Neural progenitor cell (in vitro differentiated cells): Measurements from ENCODE around the gene KRT3. TPM values are rescaled to one million over a fixed set of nuclear protein-coding genes. Genes with fewer than 3 reads are reported as not detected.
"Not testable (repeated sequence)": the region's sequence is repeated elsewhere in the genome, so short reads cannot be mapped to it uniquely, and the experiment has no call there.

ENCODE experiments used
- DNase-seq: peaks from one replicate; pipeline ENCODE4 v3.0.0-alpha.2; 2016; ENCODE audit warnings: low spot score
- H2AFZ ChIP-seq: fragments of 200-600 bp; sonication (generic); replicated peaks from 2 replicates; pipeline ENCODE4 v1.6.1; 2016; ENCODE audit warnings: antibody characterized with exemption
- H3F3A ChIP-seq: fragments of 200-600 bp; sonication (generic); 2 replicates; pipeline ENCODE4 v1.6.1; 2016; ENCODE audit warnings: antibody characterized with exemption, low read depth
- H3K27ac ChIP-seq: fragments of 200-600 bp; sonication (generic); 2 replicates; pipeline ENCODE4 v1.5.1; 2016; ENCODE audit warnings: mild to moderate bottlenecking
- H3K27me3 ChIP-seq: fragments of 200-600 bp; sonication (generic); 2 replicates; pipeline ENCODE4 v1.6.1; 2016; ENCODE audit warnings: mild to moderate bottlenecking, moderate library complexity
- H3K36me3 ChIP-seq: fragments of 200-600 bp; sonication (generic); 2 replicates; pipeline ENCODE4 v1.5.1; 2016
- H3K4me1 ChIP-seq: fragments of 200-600 bp; sonication (generic); 2 replicates; pipeline ENCODE4 v1.6.1; 2016; ENCODE audit warnings: mixed run types
- H3K4me2 ChIP-seq: fragments of 200-600 bp; sonication (generic); 2 replicates; pipeline ENCODE4 v1.6.1; 2016
- H3K4me3 ChIP-seq: fragments of 200-600 bp; sonication (generic); 2 replicates; pipeline ENCODE4 v1.5.1; 2016
- H3K79me2 ChIP-seq: fragments of 200-600 bp; sonication (generic); 2 replicates; pipeline ENCODE4 v1.6.1; 2016; ENCODE audit warnings: low read depth
- H3K9ac ChIP-seq: fragments of 200-600 bp; sonication (generic); 2 replicates; pipeline ENCODE4 v1.6.1; 2016
- H3K9me3 ChIP-seq: fragments of 200-600 bp; sonication (generic); 2 replicates; pipeline ENCODE4 v1.5.1; 2016; ENCODE audit warnings: low read depth
- H4K20me1 ChIP-seq: fragments of 200-600 bp; sonication (generic); 2 replicates; pipeline ENCODE4 v1.6.1; 2016; ENCODE audit warnings: low read depth
- H3K27ac Mint-ChIP-seq: 3 replicates; pipeline ENCODE4 v1.8.0; 2021; ENCODE audit warnings: mixed read lengths
- H3K27me3 Mint-ChIP-seq: 2 replicates; pipeline ENCODE4 v1.8.0; 2022; ENCODE audit warnings: low read depth, mild to moderate bottlenecking, inconsistent platforms, moderate library complexity, mixed read lengths; ENCODE audit not compliant: insufficient read depth
- H3K36me3 Mint-ChIP-seq: 3 replicates; pipeline ENCODE4 v1.8.0; 2021; ENCODE audit warnings: mixed read lengths
- H3K4me1 Mint-ChIP-seq: 3 replicates; pipeline ENCODE4 v1.8.0; 2021; ENCODE audit warnings: mixed read lengths
- H3K4me3 Mint-ChIP-seq: 3 replicates; pipeline ENCODE4 v1.8.0; 2021; ENCODE audit warnings: mild to moderate bottlenecking, moderate library complexity, mixed read lengths
- H3K9me3 Mint-ChIP-seq: 3 replicates; pipeline ENCODE4 v1.8.0; 2020; ENCODE audit warnings: mixed read lengths
- CTCF ChIP-seq: fragments of 200-600 bp; sonication (generic); IDR thresholded peaks from 2 replicates; pipeline ENCODE4 v1.5.1; 2017; ENCODE audit warnings: antibody characterized with exemption, mild to moderate bottlenecking
- EZH2 ChIP-seq: fragments of 200-600 bp; sonication (generic); IDR thresholded peaks from 2 replicates; pipeline ENCODE4 v1.6.1; 2017; ENCODE audit warnings: antibody characterized with exemption, mild to moderate bottlenecking, moderate library complexity
- EZH2phosphoT487 ChIP-seq: fragments of 200-600 bp; sonication (generic); IDR thresholded peaks from 2 replicates; pipeline ENCODE4 v1.6.1; 2017; ENCODE audit warnings: antibody characterized with exemption
- total RNA-seq: library from RNA; depleted of rRNA; stranded (reverse); fragments of >200 nt; gene quantifications from 2 replicates; pipeline ENCODE4 v1.2.3, GENCODE V29; 2015; ENCODE audit warnings: low replicate concordance

The KRT3 gene
- total RNA-seq, 1 donor from 2014 or later, result not detected

- no peak overlapping the region for H3K4me2 ChIP-seq
- H3K4me1 Mint-ChIP-seq, result no peaks in the 10 kb centered on the region
- no peak overlapping the region for H3K27ac Mint-ChIP-seq
- no peaks in the 10 kb centered on the region for H3K36me3 Mint-ChIP-seq
- H4K20me1 ChIP-seq, result no peaks in the 10 kb centered on the region
- H3K27me3 Mint-ChIP-seq, result peaks cover 10% of the 10 kb centered on the region
- H3K4me3 Mint-ChIP-seq, result no peak overlapping the region
- no peak overlapping the region for H3K27ac ChIP-seq
- no peaks in the 10 kb centered on the region for H3K4me1 ChIP-seq
- TF ChIP-seq EZH2phosphoT487 (no peak), EZH2 (no peak), CTCF (no peak)
- H3K9me3 Mint-ChIP-seq, result no peaks in the 10 kb centered on the region
- H3K36me3 ChIP-seq, result no peaks in the 10 kb centered on the region
- DNase-seq, result no peak
- no peak overlapping the region for H3K9ac ChIP-seq
- no peaks in the 10 kb centered on the region for H3K79me2 ChIP-seq
- H3K9me3 ChIP-seq, result no peaks in the 10 kb centered on the region
- H2AFZ ChIP-seq, result no peak overlapping the region
- H3F3A ChIP-seq, result no peaks in the 10 kb centered on the region
- no peaks in the 10 kb centered on the region for H3K27me3 ChIP-seq
- no peak overlapping the region for H3K4me3 ChIP-seq
These were observed 495 bp upstream of the KRT3 start for GRCh38 chr12:52796429-52796794.

GRCh38 chr12:52795332-52795674 is 614 bp downstream of the KRT3 start:
- not testable (repeated sequence) for H3K79me2 ChIP-seq, H2AFZ ChIP-seq, H4K20me1 ChIP-seq, H3K4me3 Mint-ChIP-seq, H3K4me1 ChIP-seq, H3K9ac ChIP-seq, H3K4me3 ChIP-seq, H3K4me1 Mint-ChIP-seq, H3K9me3 ChIP-seq, H3K27me3 ChIP-seq, H3K27ac Mint-ChIP-seq, H3K9me3 Mint-ChIP-seq, H3K27me3 Mint-ChIP-seq, H3K36me3 Mint-ChIP-seq, DNase-seq, H3K27ac ChIP-seq, H3K36me3 ChIP-seq, H3K4me2 ChIP-seq, H3F3A ChIP-seq

- Histone ChIP-seq H4K20me1 (no peaks in the 10 kb centered on the region), H3K27me3 (no peaks in the 10 kb centered on the region), H3F3A (no peaks in the 10 kb centered on the region), H3K4me2 (no peak overlapping the region), H3K4me3 (no peak overlapping the region), H3K27ac (no peak overlapping the region), H3K36me3 (no peaks in the 10 kb centered on the region), H2AFZ (no peak overlapping the region), H3K9ac (no peak overlapping the region), H3K4me1 (no peaks in the 10 kb centered on the region), H3K9me3 (no peaks in the 10 kb centered on the region), H3K79me2 (no peaks in the 10 kb centered on the region)
- Mint-ChIP-seq H3K9me3 (no peaks in the 10 kb centered on the region), H3K4me1 (no peaks in the 10 kb centered on the region), H3K27ac (no peak overlapping the region), H3K36me3 (no peaks in the 10 kb centered on the region), H3K27me3 (peaks cover 10% of the 10 kb centered on the region), H3K4me3 (no peak overlapping the region)
- no peak for DNase-seq
- TF ChIP-seq EZH2phosphoT487 (no peak), CTCF (no peak), EZH2 (no peak)
These were observed 1.2 kb downstream of the KRT3 start for GRCh38 chr12:52794479-52795331.

GRCh38 chr12:52792185-52793029 is 3.5 kb downstream of the KRT3 start:
- H3K4me3 Mint-ChIP-seq, result no peak overlapping the region
- H3K4me3 ChIP-seq, result no peak overlapping the region
- no peaks in the 10 kb centered on the region for H3K36me3 Mint-ChIP-seq
- TF ChIP-seq EZH2phosphoT487, result no peak
- no peak for TF ChIP-seq EZH2
- TF ChIP-seq CTCF, result no peak
- peaks cover 16% of the 10 kb centered on the region for H3K27me3 Mint-ChIP-seq
- no peak overlapping the region for H3K4me2 ChIP-seq
- H3K9me3 Mint-ChIP-seq, result no peaks in the 10 kb centered on the region
- no peaks in the 10 kb centered on the region for H3K27me3 ChIP-seq
- no peak overlapping the region for H3K27ac Mint-ChIP-seq
- DNase-seq, result no peak
- no peaks in the 10 kb centered on the region for H3K4me1 ChIP-seq
- no peak overlapping the region for H2AFZ ChIP-seq
- no peaks in the 10 kb centered on the region for H3K4me1 Mint-ChIP-seq
- H3K36me3 ChIP-seq, result no peaks in the 10 kb centered on the region
- no peaks in the 10 kb centered on the region for H3K79me2 ChIP-seq
- H3F3A ChIP-seq, result no peaks in the 10 kb centered on the region
- H3K9ac ChIP-seq, result no peak overlapping the region
- no peak overlapping the region for H3K27ac ChIP-seq
- H4K20me1 ChIP-seq, result no peaks in the 10 kb centered on the region
- no peaks in the 10 kb centered on the region for H3K9me3 ChIP-seq
